ENCODE results near the gene GABRB1. TPM values are rescaled to one million over a fixed set of nuclear protein-coding genes. Genes with fewer than 3 reads are reported as not detected.

The GABRB1 gene
- total RNA-seq, 1 donor from 2014 or later, result 10.7 TPM

- no peak for DNase-seq (ENCODE audit: low spot score)
- intact Hi-C loops (cut with DNase I), result no loop called here
Observed at GRCh38 chr4:47101453-47101852, 70.1 kb downstream of the GABRB1 start.

GRCh38 chr4:47104986-47105385 lies 73.6 kb downstream of the GABRB1 start:
- intact Hi-C loops (cut with DNase I), result no loop called here
- DNase-seq (ENCODE audit: low spot score), result no peak

- DNase-seq (ENCODE audit: low spot score), result no peak
- intact Hi-C loops (cut with DNase I), result no loop called here
Observed at GRCh38 chr4:47106561-47106960, 75.2 kb downstream of the GABRB1 start.

GRCh38 chr4:47109379-47109778 lies 78.0 kb downstream of the GABRB1 start:
- intact Hi-C loops (cut with DNase I), result no loop called here
- DNase-seq (ENCODE audit: low spot score), result no peak

- DNase-seq (ENCODE audit: low spot score), result no peak
- intact Hi-C loops (cut with DNase I), result no loop called here
Observed at GRCh38 chr4:47110546-47111132, 79.3 kb downstream of the GABRB1 start.

GRCh38 chr4:47118192-47118929 lies 87.0 kb downstream of the GABRB1 start:
- no peak for DNase-seq (ENCODE audit: low spot score)
- intact Hi-C loops (cut with DNase I), result no loop called here

- intact Hi-C loops (cut with DNase I), result loop anchor here (5.0 to 10.0 kb wide), 2 partner anchors 186 to 278 kb away; no protein-coding TSS in a partner anchor
- DNase-seq (ENCODE audit: low spot score), result no peak
Observed at GRCh38 chr4:47120783-47121182, 89.4 kb downstream of the GABRB1 start.

- intact Hi-C loops (cut with DNase I), result loop anchor here (5.0 to 10.0 kb wide), 2 partner anchors 188 to 280 kb away; no protein-coding TSS in a partner anchor
- DNase-seq (ENCODE audit: low spot score), result no peak
Observed at GRCh38 chr4:47122592-47123291, 91.4 kb downstream of the GABRB1 start.

GRCh38 chr4:47128991-47129390 lies 97.6 kb downstream of the GABRB1 start:
- intact Hi-C loops (cut with DNase I), result loop anchor here (10.0 kb wide), 1 partner anchor 194 kb away; no protein-coding TSS in a partner anchor
- no peak for DNase-seq (ENCODE audit: low spot score)

- no peak for DNase-seq (ENCODE audit: low spot score)
- intact Hi-C loops (cut with DNase I), result no loop called here
Observed at GRCh38 chr4:47135210-47135609, 103.8 kb downstream of the GABRB1 start.

- intact Hi-C loops (cut with DNase I), result no loop called here
- no peak for DNase-seq (ENCODE audit: low spot score)
Observed at GRCh38 chr4:47143261-47143660, 111.9 kb downstream of the GABRB1 start.

GRCh38 chr4:47145630-47146029 lies 114.3 kb downstream of the GABRB1 start:
- DNase-seq (ENCODE audit: low spot score), result no peak
- intact Hi-C loops (cut with DNase I), result no loop called here

GRCh38 chr4:47154816-47155370 lies 123.5 kb downstream of the GABRB1 start:
- DNase-seq (ENCODE audit: low spot score), result no peak
- intact Hi-C loops (cut with DNase I), result no loop called here

- intact Hi-C loops (cut with DNase I), result no loop called here
- no peak for DNase-seq (ENCODE audit: low spot score)
Observed at GRCh38 chr4:47155919-47156318, 124.6 kb downstream of the GABRB1 start.

GRCh38 chr4:47160095-47160494 lies 128.7 kb downstream of the GABRB1 start:
- intact Hi-C loops (cut with DNase I), result no loop called here
- no peak for DNase-seq (ENCODE audit: low spot score)

- no peak for DNase-seq (ENCODE audit: low spot score)
- intact Hi-C loops (cut with DNase I), result no loop called here
Observed at GRCh38 chr4:47167081-47168035, 136.0 kb downstream of the GABRB1 start.

GRCh38 chr4:47184083-47184482 lies 152.7 kb downstream of the GABRB1 start:
- intact Hi-C loops (cut with DNase I), result no loop called here
- no peak for DNase-seq (ENCODE audit: low spot score)

GRCh38 chr4:47185761-47186160 lies 154.4 kb downstream of the GABRB1 start:
- no peak for DNase-seq (ENCODE audit: low spot score)
- intact Hi-C loops (cut with DNase I), result no loop called here

- intact Hi-C loops (cut with DNase I), result no loop called here
- no peak for DNase-seq (ENCODE audit: low spot score)
Observed at GRCh38 chr4:47187608-47188007, 156.2 kb downstream of the GABRB1 start.
